Measurements from ENCODE around the gene KCTD19.
A peak's percentile ranks its signal among the peaks of the same experiment; 100 is the strongest.

Gene KCTD19

DNA sequence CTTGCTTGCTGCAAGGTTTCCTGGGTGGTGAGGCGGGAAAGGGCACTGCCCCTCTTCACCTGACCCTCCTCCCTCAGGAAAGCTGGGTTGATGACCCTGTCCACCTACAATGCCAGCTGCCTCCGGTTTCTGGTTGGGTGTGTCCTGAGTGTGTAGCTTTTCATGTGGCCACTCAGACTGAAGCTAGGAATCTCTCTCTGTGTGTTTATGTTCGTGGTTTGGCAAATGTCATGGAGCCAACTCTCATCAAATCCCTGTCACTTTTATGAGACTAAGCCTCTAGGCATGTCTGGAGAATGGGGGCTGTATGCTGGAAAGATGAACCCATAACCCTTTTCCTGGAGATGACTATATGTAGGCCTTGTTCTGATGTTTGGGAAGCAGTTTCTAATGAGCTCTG, 30.1 kb downstream of the KCTD19 start:
- TF ChIP-seq SNAI2 (CRISPR knock-in tag; IDR thresholded peaks at IDR 0.05): no peak
- no peak for TF ChIP-seq TCF4 (CRISPR knock-in tag; IDR thresholded peaks at IDR 0.05; ENCODE audit: borderline replicate concordance)
- TF ChIP-seq, protein P1, sequence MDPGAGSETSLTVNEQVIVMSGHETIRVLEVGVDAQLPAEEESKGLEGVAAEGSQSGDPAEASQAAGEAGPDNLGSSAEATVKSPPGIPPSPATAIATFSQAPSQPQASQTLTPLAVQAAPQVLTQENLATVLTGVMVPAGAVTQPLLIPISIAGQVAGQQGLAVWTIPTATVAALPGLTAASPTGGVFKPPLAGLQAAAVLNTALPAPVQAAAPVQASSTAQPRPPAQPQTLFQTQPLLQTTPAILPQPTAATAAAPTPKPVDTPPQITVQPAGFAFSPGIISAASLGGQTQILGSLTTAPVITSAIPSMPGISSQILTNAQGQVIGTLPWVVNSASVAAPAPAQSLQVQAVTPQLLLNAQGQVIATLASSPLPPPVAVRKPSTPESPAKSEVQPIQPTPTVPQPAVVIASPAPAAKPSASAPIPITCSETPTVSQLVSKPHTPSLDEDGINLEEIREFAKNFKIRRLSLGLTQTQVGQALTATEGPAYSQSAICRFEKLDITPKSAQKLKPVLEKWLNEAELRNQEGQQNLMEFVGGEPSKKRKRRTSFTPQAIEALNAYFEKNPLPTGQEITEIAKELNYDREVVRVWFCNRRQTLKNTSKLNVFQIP (CRISPR knock-in tag; IDR thresholded peaks at IDR 0.05; ENCODE audit: borderline replicate concordance, low read depth): no peak
- no peak for TF ChIP-seq CSDC2 (CRISPR knock-in tag; IDR thresholded peaks at IDR 0.05)
- no peak for TF ChIP-seq ESRRG (CRISPR knock-in tag; IDR thresholded peaks at IDR 0.05)
- no peak for TF ChIP-seq ZNF565 (CRISPR knock-in tag; conservative IDR thresholded peaks at IDR 0.05; ENCODE audit: low read depth)
- no peak for TF ChIP-seq ZFP3 (CRISPR knock-in tag; IDR thresholded peaks at IDR 0.05)
- no peak for TF ChIP-seq OSR1 (CRISPR knock-in tag; IDR thresholded peaks at IDR 0.05)
- no peak for TF ChIP-seq RARB (CRISPR knock-in tag; IDR thresholded peaks at IDR 0.05)
- TF ChIP-seq PPARA (CRISPR knock-in tag; IDR thresholded peaks at IDR 0.05; ENCODE audit: borderline replicate concordance): no peak
- TF ChIP-seq CREB5 (CRISPR knock-in tag; IDR thresholded peaks at IDR 0.05; ENCODE audit: low read depth): no peak
- TF ChIP-seq GLIS3 (CRISPR knock-in tag; IDR thresholded peaks at IDR 0.05): no peak
- TF ChIP-seq ZNF8 (CRISPR knock-in tag; IDR thresholded peaks at IDR 0.05): no peak
- no peak for TF ChIP-seq ISL1 (CRISPR knock-in tag; IDR thresholded peaks at IDR 0.05)
- no peak for TF ChIP-seq ZNF70 (CRISPR knock-in tag; IDR thresholded peaks at IDR 0.05)
- peak; percentile 49 for ATAC-seq

GRCh38 chr16:67294938-67295361, 31.6 kb downstream of the KCTD19 start:
- TF ChIP-seq, protein P1 (CRISPR knock-in tag; IDR thresholded peaks at IDR 0.05; ENCODE audit: borderline replicate concordance, low read depth): no peak
- no peak for ATAC-seq

DNA sequence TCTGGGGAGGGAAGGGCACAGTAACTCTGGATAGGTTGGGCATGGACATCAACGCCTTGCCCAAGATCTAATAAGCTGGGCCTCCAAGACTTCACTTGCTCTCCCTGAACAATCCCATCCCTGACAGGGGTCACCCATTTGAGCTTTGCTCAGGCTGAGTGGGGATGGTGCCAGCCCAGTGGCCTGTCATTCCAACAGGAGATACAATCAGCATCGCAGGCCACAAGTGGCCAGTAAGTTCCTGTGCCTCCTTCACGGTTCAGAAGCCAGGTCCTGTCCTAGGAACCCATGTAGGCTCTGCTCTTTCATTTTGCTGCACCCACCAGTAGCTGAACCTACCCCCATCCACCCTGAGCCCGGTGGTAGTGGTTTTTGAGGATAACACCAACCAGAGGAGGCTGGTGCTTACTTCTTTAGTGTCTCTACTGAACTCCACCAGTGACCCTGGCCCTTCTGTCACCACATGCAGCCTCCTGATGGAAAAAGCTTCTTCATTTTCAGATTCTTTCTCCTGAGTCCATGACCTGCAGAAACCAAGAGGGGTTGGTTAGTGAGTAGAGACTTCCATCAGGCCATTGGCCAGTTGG, 32.3 kb downstream of the KCTD19 start:
- ATAC-seq: no peak

More for the DNA sequence above, 32.3 kb downstream of the KCTD19 start:
- TF ChIP-seq ARNTL (CRISPR knock-in tag; IDR thresholded peaks at IDR 0.05; ENCODE audit: borderline replicate concordance, low read depth) (no peak), ZC3H10 (CRISPR knock-in tag; IDR thresholded peaks at IDR 0.05) (no peak), PPARA (CRISPR knock-in tag; IDR thresholded peaks at IDR 0.05; ENCODE audit: borderline replicate concordance) (no peak), CSRNP3 (CRISPR knock-in tag; IDR thresholded peaks at IDR 0.05) (no peak), CSDC2 (CRISPR knock-in tag; IDR thresholded peaks at IDR 0.05) (no peak), RARB (CRISPR knock-in tag; IDR thresholded peaks at IDR 0.05) (no peak), BACH2 (CRISPR knock-in tag; IDR thresholded peaks at IDR 0.05; ENCODE audit: borderline replicate concordance) (no peak), TOX (CRISPR knock-in tag; IDR thresholded peaks at IDR 0.05; ENCODE audit: borderline replicate concordance) (no peak), PATZ1 (CRISPR knock-in tag; IDR thresholded peaks at IDR 0.05; ENCODE audit: borderline replicate concordance) (no peak), TSHZ2 (CRISPR knock-in tag; IDR thresholded peaks at IDR 0.05) (no peak), ZNF70 (CRISPR knock-in tag; IDR thresholded peaks at IDR 0.05) (no peak), CREB5 (CRISPR knock-in tag; IDR thresholded peaks at IDR 0.05; ENCODE audit: low read depth) (no peak), OSR1 (CRISPR knock-in tag; IDR thresholded peaks at IDR 0.05) (no peak), ZNF565 (CRISPR knock-in tag; conservative IDR thresholded peaks at IDR 0.05; ENCODE audit: low read depth) (no peak), ZFP3 (CRISPR knock-in tag; IDR thresholded peaks at IDR 0.05) (no peak), ISL1 (CRISPR knock-in tag; IDR thresholded peaks at IDR 0.05) (no peak), ZFP30 (CRISPR knock-in tag; IDR thresholded peaks at IDR 0.05) (no peak)
- TF ChIP-seq, protein P1 (CRISPR knock-in tag; IDR thresholded peaks at IDR 0.05; ENCODE audit: borderline replicate concordance, low read depth): no peak

All from SK-N-SH treated with all-trans-retinoic acid at 6 μM for 48 hours (cell line).